SK-N-MC (cell line): ENCODE data around the gene BMPR1A.

Source experiments
- DNase-seq: peaks from one replicate; pipeline ENCODE4 v3.0.0-alpha.2; 2011; ENCODE audit warnings: low read depth, low spot score
- H3K27ac ChIP-seq: fragments of 200-600 bp; sonication (generic); 2 replicates; pipeline ENCODE4 v1.5.1; 2016; ENCODE audit warnings: mixed run types
- H3K36me3 ChIP-seq: fragments of 200-600 bp; sonication (generic); 2 replicates; pipeline ENCODE4 v1.6.1; 2017; ENCODE audit warnings: antibody characterized with exemption, low read length, mixed read lengths; ENCODE audit not compliant: insufficient read depth
- H3K4me3 ChIP-seq: fragments of 200-600 bp; sonication (generic); 2 replicates; pipeline ENCODE4 v1.5.1; 2016
- H3K9ac ChIP-seq: fragments of 200-600 bp; sonication (generic); 2 replicates; pipeline ENCODE4 v1.8.0; 2017; ENCODE audit warnings: mixed run types, mixed read lengths; ENCODE audit not compliant: insufficient read length
- H3K9me3 ChIP-seq: fragments of 200-600 bp; sonication (generic); 2 replicates; pipeline ENCODE4 v1.6.1; 2017; ENCODE audit warnings: low read depth, mild to moderate bottlenecking, antibody characterized with exemption, low read length, moderate library complexity, mixed read lengths
- EZH2 ChIP-seq: fragments of 200-600 bp; sonication (generic); IDR thresholded peaks from one replicate; pipeline ENCODE4 v1.6.1; 2017; ENCODE audit warnings: antibody characterized with exemption
- FOXP2 ChIP-seq: optimal IDR thresholded peaks from 2 replicates; pipeline ENCODE3; 2011; ENCODE audit warnings: mild to moderate bottlenecking, moderate library complexity; ENCODE audit not compliant: insufficient read depth; ENCODE audit errors: extremely low read length, control extremely low read depth
- POLR2AphosphoS5 ChIP-seq: IDR thresholded peaks from 2 replicates; pipeline ENCODE4 v1.6.1; 2012; ENCODE audit warnings: mild to moderate bottlenecking, low read depth, low read length, borderline replicate concordance

BMPR1A gene

DNA sequence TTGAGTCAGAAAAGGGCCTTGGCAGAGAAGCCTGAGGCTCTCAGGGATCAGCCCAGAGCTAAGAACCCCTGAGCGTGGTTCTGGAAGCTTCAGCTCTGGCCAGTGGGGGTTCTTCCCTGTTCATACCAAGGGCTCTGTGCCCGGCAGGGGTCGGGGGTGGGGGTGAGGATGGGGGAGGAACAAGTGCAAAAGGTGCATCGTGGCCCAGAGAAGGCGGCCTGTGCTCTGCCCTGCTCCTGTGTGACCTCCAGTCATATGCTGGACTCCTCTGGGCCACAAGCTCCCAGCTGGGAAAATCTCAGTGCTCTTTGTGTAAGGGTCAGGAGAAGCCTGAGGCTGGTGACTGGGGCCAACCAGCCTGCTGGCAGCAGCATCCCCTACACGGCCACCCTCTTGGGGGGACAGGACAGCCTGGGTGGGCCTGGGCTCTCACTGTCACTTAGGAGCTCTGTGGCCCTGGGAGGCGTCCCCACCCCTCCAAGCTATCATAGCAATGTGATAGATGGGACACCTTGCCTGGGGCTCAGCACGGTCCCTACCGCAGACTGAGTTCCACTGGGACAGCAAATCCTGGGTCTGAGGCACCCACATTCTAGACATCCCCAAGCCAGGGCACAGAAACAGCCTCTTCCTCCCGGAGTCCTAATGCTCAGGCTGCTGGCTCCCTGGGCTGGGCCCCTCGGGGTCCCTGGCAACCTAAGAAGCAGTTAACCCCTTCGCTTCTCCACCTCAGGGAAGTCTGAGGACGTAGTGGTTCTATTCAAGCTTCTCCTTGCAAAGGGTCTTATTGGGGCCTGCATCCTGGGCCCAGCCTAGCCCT is 198.5 kb downstream of the BMPR1A start:
- Histone ChIP-seq H3K27ac (peak overlapping the region; percentile 57; the same call in 1 of the 2 replicates), H3K9me3 (no peaks in the 10 kb centered on the region), H3K36me3 (no peaks in the 10 kb centered on the region), H3K4me3 (peak overlapping the region; percentile 49), H3K9ac (no peak overlapping the region)
- no peak for TF ChIP-seq FOXP2
- no peak for TF ChIP-seq POLR2AphosphoS5
- TF ChIP-seq EZH2 = no peak
- no peak for DNase-seq

- H3K9me3 ChIP-seq = no peaks in the 10 kb centered on the region
- no peak overlapping the region for H3K9ac ChIP-seq
- TF ChIP-seq POLR2AphosphoS5 = no peak
- no peak for TF ChIP-seq FOXP2
- TF ChIP-seq EZH2 = no peak
- H3K36me3 ChIP-seq = no peaks in the 10 kb centered on the region
- DNase-seq = no peak
- H3K4me3 ChIP-seq = no peak overlapping the region
- no peak overlapping the region for H3K27ac ChIP-seq
Observed at GRCh38 chr10:86955501-86956194, 199.2 kb downstream of the BMPR1A start.

DNA sequence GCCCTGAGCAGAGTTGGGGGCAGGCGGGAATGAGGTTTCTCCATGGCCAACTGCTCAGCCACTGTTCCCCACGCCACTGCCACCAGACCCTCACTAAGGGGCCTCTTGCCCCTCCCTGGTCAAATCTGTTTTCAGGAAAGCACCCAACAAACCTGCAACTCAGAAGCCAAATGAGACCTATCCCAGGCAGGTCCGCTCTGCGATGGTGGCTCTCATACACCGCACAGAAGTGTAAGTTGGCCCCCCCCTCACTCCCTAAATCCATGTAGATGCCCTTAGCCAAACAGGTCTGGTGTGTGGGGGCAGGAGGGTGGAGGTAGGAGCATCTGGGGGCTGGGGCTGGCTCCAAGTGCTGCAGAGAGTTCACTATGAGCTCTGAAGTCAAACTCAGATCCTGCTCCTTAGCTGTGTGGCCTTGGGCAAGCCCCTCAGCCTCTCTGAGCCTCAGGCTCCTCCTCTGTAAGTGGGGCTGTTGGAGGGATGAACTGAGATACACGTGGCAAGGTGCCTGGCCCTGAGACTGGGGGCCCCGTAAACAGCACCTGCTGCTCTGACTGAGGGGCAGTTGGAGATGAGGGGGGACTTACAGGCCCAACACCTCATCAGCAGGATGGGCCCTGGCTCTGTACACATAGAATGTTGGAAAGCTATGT is 199.9 kb downstream of the BMPR1A start:
- no peak overlapping the region for H3K27ac ChIP-seq
- no peaks in the 10 kb centered on the region for H3K9me3 ChIP-seq
- TF ChIP-seq POLR2AphosphoS5 (no peak), FOXP2 (no peak), EZH2 (no peak)

DNA sequence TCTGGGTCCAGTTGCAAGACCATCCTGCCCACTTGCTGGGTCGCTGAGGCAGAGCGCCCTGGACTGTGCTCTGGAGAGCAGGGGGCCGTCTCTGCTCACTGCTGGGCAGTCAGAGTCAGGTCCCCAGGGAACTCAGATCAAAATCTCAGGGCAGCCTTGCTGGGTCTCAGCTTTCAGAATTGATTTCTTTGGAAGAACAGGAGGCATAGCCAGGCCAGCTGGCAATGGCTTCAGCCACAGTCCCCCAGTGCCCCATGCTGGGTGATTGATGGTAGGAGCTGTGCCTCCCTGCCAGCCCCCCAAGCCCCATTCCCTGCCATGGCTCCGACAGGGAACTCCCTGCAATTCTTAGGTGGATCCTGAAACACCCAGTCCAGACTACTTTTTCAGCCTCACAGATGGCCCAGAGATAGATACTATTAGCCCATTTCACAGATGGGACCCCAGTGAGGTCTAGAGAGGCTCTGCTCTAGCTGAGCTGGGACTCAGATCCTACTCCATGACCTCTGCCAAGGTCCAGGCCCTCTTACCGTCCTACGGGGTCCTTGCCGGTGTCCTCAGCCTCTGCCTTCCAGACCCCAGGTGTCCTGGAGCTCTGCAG is 200.5 kb downstream of the BMPR1A start:
- no peaks in the 10 kb centered on the region for H3K9me3 ChIP-seq
- no peak overlapping the region for H3K9ac ChIP-seq
- DNase-seq = no peak
- no peaks in the 10 kb centered on the region for H3K36me3 ChIP-seq
- TF ChIP-seq FOXP2 = no peak
- no peak for TF ChIP-seq POLR2AphosphoS5
- TF ChIP-seq EZH2 = no peak
- H3K4me3 ChIP-seq = no peak overlapping the region
- no peak overlapping the region for H3K27ac ChIP-seq

More for the DNA sequence above, 199.9 kb downstream of the BMPR1A start:
- no peak overlapping the region for H3K4me3 ChIP-seq
- no peaks in the 10 kb centered on the region for H3K36me3 ChIP-seq
- H3K9ac ChIP-seq = no peak overlapping the region
- DNase-seq = no peak

- Histone ChIP-seq H3K4me3 (no peak within 1 kb of the TSS), H3K9me3 (no peaks in the 10 kb centered on the region), H3K36me3 (no peaks in the 10 kb centered on the region), H3K27ac (no peak within 1 kb of the TSS), H3K9ac (no peak within 1 kb of the TSS)
- no peak for DNase-seq
- TF ChIP-seq POLR2AphosphoS5 (no peak), FOXP2 (no peak), EZH2 (no peak)
Observed at GRCh38 chr10:86957471-86958115, 201.2 kb downstream of the BMPR1A start, which contains the start of gene MMRN2. MMRN2 (minus strand) TSS chr10:86957615; CDS start chr10:86957541, 74 bp downstream.

DNA sequence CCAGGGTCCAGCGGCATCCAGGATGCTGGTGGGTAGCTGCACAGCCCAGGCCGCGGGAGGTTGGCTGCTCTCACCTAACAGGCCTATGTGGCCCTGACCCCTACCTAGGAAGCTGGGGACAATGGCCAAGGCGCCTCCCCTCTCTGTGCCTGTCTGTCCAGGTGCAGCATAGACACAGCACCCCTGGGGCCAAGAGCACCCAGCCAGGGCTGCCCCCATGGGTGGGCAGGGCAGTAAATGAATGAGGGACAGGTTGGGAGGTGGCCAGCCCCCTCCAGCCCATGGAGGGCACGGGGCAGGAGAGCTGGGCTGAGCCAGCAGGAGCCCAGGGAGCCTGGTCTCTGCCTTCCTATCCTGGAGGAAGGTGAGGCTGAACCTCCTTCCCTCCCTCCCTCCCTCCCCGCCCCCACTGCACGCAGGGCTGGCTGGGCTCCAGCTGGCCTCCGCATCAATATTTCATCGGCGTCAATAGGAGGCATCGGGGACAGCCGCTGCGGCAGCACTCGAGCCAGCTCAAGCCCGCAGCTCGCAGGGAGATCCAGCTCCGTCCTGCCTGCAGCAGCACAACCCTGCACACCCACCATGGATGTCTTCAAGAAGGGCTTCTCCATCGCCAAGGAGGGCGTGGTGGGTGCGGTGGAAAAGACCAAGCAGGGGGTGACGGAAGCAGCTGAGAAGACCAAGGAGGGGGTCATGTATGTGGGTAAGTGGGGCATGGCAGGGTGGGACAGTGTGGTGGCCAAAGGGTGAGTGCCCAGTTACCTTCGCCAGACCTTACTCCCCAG is 201.9 kb downstream of the BMPR1A start, which contains the start of gene SNCG:
SNCG (plus strand) TSS at position 484 of the 785 bp plus-strand sequence; CDS start at position 583, 99 bp downstream.
- DNase-seq = no peak
- TF ChIP-seq POLR2AphosphoS5 (no peak), FOXP2 (no peak)
- Histone ChIP-seq H3K4me3 (no peak within 1 kb of the TSS), H3K9ac (no peak within 1 kb of the TSS), H3K9me3 (no peaks in the 10 kb centered on the region), H3K36me3 (no peaks in the 10 kb centered on the region), H3K27ac (no peak within 1 kb of the TSS)
